Measurements from ENCODE around the gene LSM14B. TPM values are rescaled to one million over a fixed set of nuclear protein-coding genes. Genes with fewer than 3 reads are reported as not detected.

LSM14B gene
- total RNA-seq, 1 donor from 2014 or later: 23.3 TPM

DNA sequence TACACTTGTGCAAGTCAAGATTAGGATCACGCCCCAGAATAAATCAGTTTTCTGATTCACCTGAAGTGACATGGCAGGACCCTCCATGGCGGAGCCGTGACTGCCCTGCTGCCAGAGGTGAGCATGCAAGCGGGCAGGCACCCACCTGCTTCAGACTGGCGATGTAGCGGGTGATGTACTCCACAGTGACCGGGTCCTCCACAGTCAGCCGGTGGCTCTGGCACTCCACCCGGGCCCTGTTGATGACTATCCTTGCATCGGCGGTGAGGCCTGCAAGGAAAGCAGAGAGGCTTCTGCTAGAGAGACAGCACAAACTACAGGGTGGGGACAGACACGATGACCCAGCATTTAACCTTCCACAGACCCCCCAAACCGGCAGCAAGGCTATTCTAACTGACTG, 17.4 kb downstream of the LSM14B start:
- no peaks in the 10 kb centered on the region for H3K27me3 ChIP-seq (ENCODE audit: control insufficient read depth, insufficient read depth, low read length)
- TF ChIP-seq CTCF (IDR thresholded peaks at IDR 0.05; ENCODE audit: insufficient read depth, low read length, poor library complexity, severe bottlenecking): no peak
- H3K4me3 ChIP-seq (ENCODE audit: low read depth, low read length): no peak overlapping the region
- DNase-seq (ENCODE audit: low read depth): no peak
- H3K36me3 ChIP-seq (ENCODE audit: control insufficient read depth, insufficient read depth, low read length): peaks cover 9% of the 10 kb centered on the region

GRCh38 chr20:62141043-62141396, 18.7 kb downstream of the LSM14B start:
- Histone ChIP-seq H3K4me3 (ENCODE audit: low read depth, low read length) (no peak overlapping the region), H3K27me3 (ENCODE audit: control insufficient read depth, insufficient read depth, low read length) (no peaks in the 10 kb centered on the region), H3K36me3 (ENCODE audit: control insufficient read depth, insufficient read depth, low read length) (peaks cover 9% of the 10 kb centered on the region)
- no peak for TF ChIP-seq CTCF (IDR thresholded peaks at IDR 0.05; ENCODE audit: insufficient read depth, low read length, poor library complexity, severe bottlenecking)
- no peak for DNase-seq (ENCODE audit: low read depth)

GRCh38 chr20:62141397-62142251, 19.3 kb downstream of the LSM14B start:
- Histone ChIP-seq H3K36me3 (ENCODE audit: control insufficient read depth, insufficient read depth, low read length) (peaks cover 8% of the 10 kb centered on the region), H3K4me3 (ENCODE audit: low read depth, low read length) (peak overlapping the region; percentile 64), H3K27me3 (ENCODE audit: control insufficient read depth, insufficient read depth, low read length) (no peaks in the 10 kb centered on the region)
- no peak for DNase-seq (ENCODE audit: low read depth)
- peak; percentile 47 for TF ChIP-seq CTCF (IDR thresholded peaks at IDR 0.05; ENCODE audit: insufficient read depth, low read length, poor library complexity, severe bottlenecking)

- Histone ChIP-seq H3K4me3 (ENCODE audit: low read depth, low read length) (peak overlapping the region; percentile 64), H3K36me3 (ENCODE audit: control insufficient read depth, insufficient read depth, low read length) (peaks cover 8% of the 10 kb centered on the region), H3K27me3 (ENCODE audit: control insufficient read depth, insufficient read depth, low read length) (no peaks in the 10 kb centered on the region)
- no peak for DNase-seq (ENCODE audit: low read depth)
- TF ChIP-seq CTCF (IDR thresholded peaks at IDR 0.05; ENCODE audit: insufficient read depth, low read length, poor library complexity, severe bottlenecking): no peak
These were observed 20.2 kb downstream of the LSM14B start for GRCh38 chr20:62142252-62143080.

- TF ChIP-seq CTCF (IDR thresholded peaks at IDR 0.05; ENCODE audit: insufficient read depth, low read length, poor library complexity, severe bottlenecking): no peak
- Histone ChIP-seq H3K36me3 (ENCODE audit: control insufficient read depth, insufficient read depth, low read length) (peaks cover 3% of the 10 kb centered on the region), H3K27me3 (ENCODE audit: control insufficient read depth, insufficient read depth, low read length) (no peaks in the 10 kb centered on the region), H3K4me3 (ENCODE audit: low read depth, low read length) (peak within 1 kb of the TSS; percentile 64)
- no peak for DNase-seq (ENCODE audit: low read depth)
These were observed 21.0 kb downstream of the LSM14B start, which contains the start of the genes PSMA7 and SS18L1 for GRCh38 chr20:62143081-62143956. PSMA7 (minus strand) TSS chr20:62143394; CDS start chr20:62143303, 91 bp downstream. SS18L1 (plus strand) TSS chr20:62143769; CDS start chr20:62143821, 52 bp downstream.
